Peyer's patch (tissue), 4 donors: ENCODE results near the gene ELMOD3.
A peak's percentile ranks its signal among the peaks of the same experiment; 100 is the strongest.

Experiments used
- POLR2A ChIP-seq, 2 donors: fragments of 450-650 bp; IDR thresholded peaks; one replicate each; pipeline ENCODE4 v1.5.1; 2017; ENCODE audit warnings: antibody characterized with exemption in 2 of 2, mild to moderate bottlenecking in 2 of 2, moderate library complexity in 2 of 2
- TF ChIP-seq, protein P1 (sequence below), 6 experiments: fragments of 450-650 bp in 4 of 6; fragments of 200-600 bp in 2 of 6; sonication (generic) in 1 of 6; IDR thresholded peaks; one replicate each; pipeline ENCODE4 v1.5.1; 2017 to 2019; ENCODE audit warnings: antibody characterized with exemption in 6 of 6, mild to moderate bottlenecking in 3 of 6, moderate library complexity in 1 of 6

DNA sequence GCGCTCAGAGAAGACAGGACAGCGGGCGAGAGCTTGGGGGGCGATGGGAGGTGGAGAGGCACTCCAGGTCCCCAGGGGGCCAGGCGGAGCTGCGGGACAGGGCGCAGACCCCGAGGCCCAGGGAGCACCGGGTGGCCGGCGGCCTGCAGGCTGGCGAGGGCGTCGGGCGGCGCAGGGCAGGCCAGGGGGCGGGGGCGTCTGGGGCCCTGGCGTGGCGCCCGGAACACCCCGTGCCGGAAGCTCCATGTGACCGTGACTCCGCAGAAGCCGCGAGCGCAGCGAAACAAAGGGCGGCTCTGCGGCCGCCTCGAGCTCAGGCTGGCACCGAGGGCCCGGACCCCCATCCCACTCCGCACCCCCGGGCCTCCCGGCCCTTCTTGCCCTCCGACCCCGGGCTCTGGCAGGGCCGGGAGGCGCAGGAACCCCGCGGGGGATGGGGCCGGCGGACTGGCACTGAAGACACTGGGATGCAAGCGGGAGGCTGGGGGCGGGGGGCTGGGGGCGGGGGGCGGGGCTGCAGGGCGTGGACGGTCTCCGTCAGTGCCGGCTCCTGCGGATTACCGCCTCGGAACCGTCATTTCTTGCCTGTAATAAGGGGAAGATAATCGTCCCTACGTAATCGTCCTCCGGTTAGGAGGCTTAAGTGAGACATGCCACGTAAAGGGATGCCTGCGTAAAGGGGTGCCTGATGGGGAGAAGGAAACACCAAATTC lies 83.1 kb downstream of the ELMOD3 start:
- TF ChIP-seq, protein P1, sequence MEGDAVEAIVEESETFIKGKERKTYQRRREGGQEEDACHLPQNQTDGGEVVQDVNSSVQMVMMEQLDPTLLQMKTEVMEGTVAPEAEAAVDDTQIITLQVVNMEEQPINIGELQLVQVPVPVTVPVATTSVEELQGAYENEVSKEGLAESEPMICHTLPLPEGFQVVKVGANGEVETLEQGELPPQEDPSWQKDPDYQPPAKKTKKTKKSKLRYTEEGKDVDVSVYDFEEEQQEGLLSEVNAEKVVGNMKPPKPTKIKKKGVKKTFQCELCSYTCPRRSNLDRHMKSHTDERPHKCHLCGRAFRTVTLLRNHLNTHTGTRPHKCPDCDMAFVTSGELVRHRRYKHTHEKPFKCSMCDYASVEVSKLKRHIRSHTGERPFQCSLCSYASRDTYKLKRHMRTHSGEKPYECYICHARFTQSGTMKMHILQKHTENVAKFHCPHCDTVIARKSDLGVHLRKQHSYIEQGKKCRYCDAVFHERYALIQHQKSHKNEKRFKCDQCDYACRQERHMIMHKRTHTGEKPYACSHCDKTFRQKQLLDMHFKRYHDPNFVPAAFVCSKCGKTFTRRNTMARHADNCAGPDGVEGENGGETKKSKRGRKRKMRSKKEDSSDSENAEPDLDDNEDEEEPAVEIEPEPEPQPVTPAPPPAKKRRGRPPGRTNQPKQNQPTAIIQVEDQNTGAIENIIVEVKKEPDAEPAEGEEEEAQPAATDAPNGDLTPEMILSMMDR (IDR thresholded peaks at IDR 0.05) = peak in 1 of 6 experiments; percentile 4
- peak; percentile 78 to 79 for TF ChIP-seq POLR2A (IDR thresholded peaks at IDR 0.05)
